GM12892 (cell line): ENCODE results near the gene ME3.

Experiments used
- POLR2A ChIP-seq: IDR thresholded peaks from 2 replicates; pipeline ENCODE4 v1.6.1; 2011; ENCODE audit warnings: low read depth, low read length, control low read depth
- POLR2AphosphoS5 ChIP-seq: IDR thresholded peaks from 2 replicates; pipeline ENCODE4 v1.6.1; 2011; ENCODE audit warnings: low read depth, low read length, control low read depth

DNA sequence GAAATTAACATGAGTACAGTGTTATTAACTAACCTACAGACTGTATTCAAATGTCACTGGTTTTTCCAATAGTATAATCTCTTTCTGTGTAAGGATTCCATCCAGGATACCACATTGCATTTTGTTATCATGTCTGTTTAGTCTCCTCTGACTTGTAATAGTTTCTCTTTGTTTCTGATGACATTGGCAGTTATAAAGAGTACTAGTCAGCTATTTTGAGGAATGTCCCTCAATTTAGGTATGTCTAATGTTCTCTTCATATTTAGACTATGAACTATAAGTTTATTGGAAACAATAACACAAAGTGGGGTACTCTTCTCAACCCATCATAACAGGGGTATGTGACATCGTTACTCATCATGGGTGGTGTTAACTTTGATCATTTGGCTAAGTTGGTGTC, 20.3 kb upstream of the ME3 start:
- TF ChIP-seq POLR2AphosphoS5 (no peak), POLR2A (no peak)
